Uterus (tissue), 4 donors: ENCODE results near the gene SLFN5. TPM values are rescaled to one million over a fixed set of nuclear protein-coding genes. Genes with fewer than 3 reads are reported as not detected.

ENCODE experiments used
- DNase-seq, 2 donors: peaks; one replicate each; pipeline ENCODE4 v3.0.0-alpha.2; 2019 to 2020
- H3K27ac ChIP-seq, 2 donors: fragments of 200-600 bp; sonication (generic); 1 replicate in 1 of 2; 2 replicates in 1 of 2; pipeline ENCODE4 v1.5.1; 2016 to 2018
- H3K27me3 ChIP-seq, 2 donors: fragments of 200-600 bp; sonication (generic); one replicate each; pipeline ENCODE4 v1.5.1; 2018 to 2019; ENCODE audit warnings: control low read depth in 1 of 2
- H3K36me3 ChIP-seq, 2 donors: fragments of 200-600 bp; sonication (generic); one replicate each; pipeline ENCODE4 v1.5.1; 2019; ENCODE audit warnings: control low read depth in 1 of 2
- H3K4me1 ChIP-seq, 2 donors: fragments of 200-600 bp; sonication (generic); one replicate each; pipeline ENCODE4 v1.5.1; 2018 to 2019; ENCODE audit warnings: control low read depth in 1 of 2
- H3K4me3 ChIP-seq, 2 donors: fragments of 200-600 bp; sonication (generic); 1 replicate in 1 of 2; 2 replicates in 1 of 2; pipeline ENCODE4 v1.5.1; 2018 to 2019; ENCODE audit warnings: mild to moderate bottlenecking in 1 of 2
- H3K9me3 ChIP-seq, 2 donors: fragments of 200-600 bp; sonication (generic); one replicate each; pipeline ENCODE4 v1.5.1; 2019; ENCODE audit warnings: control low read depth in 1 of 2
- CTCF ChIP-seq, 4 experiments: fragments of 200-600 bp in 2 of 4; fragments of 450-650 bp in 2 of 4; sonication (generic) in 2 of 4; IDR thresholded peaks; one replicate each; pipeline ENCODE4 v1.5.1; 2016 to 2019; ENCODE audit warnings: antibody characterized with exemption in 4 of 4, mild to moderate bottlenecking in 2 of 4, moderate library complexity in 1 of 4
- POLR2A ChIP-seq, 2 donors: fragments of 450-650 bp; IDR thresholded peaks; one replicate each; pipeline ENCODE4 v1.6.1; 2016; ENCODE audit warnings: antibody characterized with exemption in 2 of 2, mild to moderate bottlenecking in 1 of 2, moderate library complexity in 1 of 2
- intact Hi-C: fragments of 100-400 bp; cut with DNase I; formaldehyde crosslinking; loops from one replicate; pipeline ENCODE4 v1.15.1; 2023; ENCODE audit warnings: low total_unique reads
- total RNA-seq, 4 donors: library from RNA; depleted of rRNA in 3 of 4; stranded (reverse); fragments of >200 nt in 3 of 4; gene quantifications; one replicate each; pipeline versions ENCODE4 v1.1.0 to v1.2.4, GENCODE V29; 2014 to 2023
- donor health status: DM: yes; HTN: yes; CAD: no.

Gene SLFN5
- total RNA-seq, 4 donors from 2014 or later = 13.8 to 51.5 (median 32.2) TPM

DNA sequence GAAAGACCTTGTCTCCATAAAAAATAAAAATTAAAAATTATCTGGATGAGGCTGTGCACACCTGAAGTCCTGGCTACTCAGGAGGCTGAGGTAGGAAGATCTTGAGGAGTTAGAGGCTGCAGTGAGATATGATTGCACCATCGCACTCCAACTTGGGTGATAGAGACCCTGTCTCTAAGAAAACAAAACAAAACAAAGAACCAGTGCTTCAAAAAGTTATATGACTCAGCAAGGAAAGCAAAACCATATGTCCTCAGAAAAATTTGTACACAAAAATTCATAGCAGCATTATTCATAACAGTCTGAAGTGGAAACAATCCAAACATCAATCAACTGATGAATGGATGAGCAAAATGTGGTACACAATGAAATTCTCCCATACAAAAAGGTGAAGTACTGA, 48.9 kb downstream of the SLFN5 start:
- intact Hi-C loops = no loop called here
- DNase-seq = no peak
- no peak overlapping the region for H3K4me3 ChIP-seq
- H3K27ac ChIP-seq = no peak overlapping the region
- H3K27me3 ChIP-seq = no peaks in the 10 kb centered on the region
- no peak for TF ChIP-seq POLR2A (IDR thresholded peaks at IDR 0.05)
- no peak for TF ChIP-seq CTCF (IDR thresholded peaks at IDR 0.05)
- H3K9me3 ChIP-seq = no peaks in the 10 kb centered on the region
- no peaks in the 10 kb centered on the region for H3K36me3 ChIP-seq
- H3K4me1 ChIP-seq = no peaks in the 10 kb centered on the region

DNA sequence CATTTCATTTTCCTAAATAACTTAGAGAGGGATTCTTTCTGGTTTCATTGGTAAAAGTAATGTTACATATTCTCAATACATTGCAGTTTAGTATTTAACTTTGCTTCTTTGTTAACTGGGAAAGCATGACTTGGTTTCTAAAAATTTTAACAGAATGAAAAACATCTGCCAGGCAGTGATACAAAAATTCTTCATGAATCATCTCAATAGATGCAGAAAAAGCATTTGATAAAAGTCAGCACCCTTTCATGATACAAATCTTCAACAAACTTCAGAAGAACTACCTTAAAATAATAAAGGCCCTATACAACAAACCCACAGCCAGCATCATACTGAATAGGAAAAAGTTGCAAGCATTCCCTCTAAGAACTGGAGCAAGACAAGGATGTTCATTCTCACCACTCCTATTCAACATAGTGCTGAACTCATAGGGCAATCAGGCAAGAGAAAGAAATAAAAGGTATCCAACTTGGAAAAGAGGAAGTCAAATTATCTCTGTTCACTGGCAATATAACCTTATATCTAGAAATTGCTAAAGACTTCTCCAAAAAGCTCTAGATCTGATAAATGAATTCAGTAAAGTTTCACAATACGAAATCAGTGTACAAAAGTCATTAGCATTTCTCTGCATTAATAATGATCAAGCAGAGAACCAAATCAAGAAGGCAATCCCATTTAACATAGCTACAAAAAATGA, 50.4 kb downstream of the SLFN5 start:
- DNase-seq = no peak
- intact Hi-C loops = no loop called here
- no peak for TF ChIP-seq CTCF (IDR thresholded peaks at IDR 0.05)
- TF ChIP-seq POLR2A (IDR thresholded peaks at IDR 0.05) = no peak
- Histone ChIP-seq H3K36me3 (no peaks in the 10 kb centered on the region), H3K4me3 (no peak overlapping the region), H3K27ac (no peak overlapping the region), H3K27me3 (no peaks in the 10 kb centered on the region), H3K4me1 (no peaks in the 10 kb centered on the region), H3K9me3 (no peaks in the 10 kb centered on the region)

- no peaks in the 10 kb centered on the region for H3K4me1 ChIP-seq
- no peaks in the 10 kb centered on the region for H3K36me3 ChIP-seq
- no peak overlapping the region for H3K4me3 ChIP-seq
- H3K27ac ChIP-seq = no peak overlapping the region
- no peak for DNase-seq
- no peaks in the 10 kb centered on the region for H3K27me3 ChIP-seq
- intact Hi-C loops = no loop called here
- no peaks in the 10 kb centered on the region for H3K9me3 ChIP-seq
- no peak for TF ChIP-seq CTCF (IDR thresholded peaks at IDR 0.05)
- no peak for TF ChIP-seq POLR2A (IDR thresholded peaks at IDR 0.05)
Observed at GRCh38 chr17:35294756-35295155, 51.9 kb downstream of the SLFN5 start.

GRCh38 chr17:35295686-35296085, 52.8 kb downstream of the SLFN5 start:
- no peak for DNase-seq
- Histone ChIP-seq H3K4me3 (no peak overlapping the region), H3K27me3 (no peaks in the 10 kb centered on the region), H3K4me1 (no peaks in the 10 kb centered on the region), H3K9me3 (no peaks in the 10 kb centered on the region), H3K27ac (no peak overlapping the region), H3K36me3 (no peaks in the 10 kb centered on the region)
- no peak for TF ChIP-seq POLR2A (IDR thresholded peaks at IDR 0.05)
- TF ChIP-seq CTCF (IDR thresholded peaks at IDR 0.05) = no peak
- intact Hi-C loops = no loop called here

DNA sequence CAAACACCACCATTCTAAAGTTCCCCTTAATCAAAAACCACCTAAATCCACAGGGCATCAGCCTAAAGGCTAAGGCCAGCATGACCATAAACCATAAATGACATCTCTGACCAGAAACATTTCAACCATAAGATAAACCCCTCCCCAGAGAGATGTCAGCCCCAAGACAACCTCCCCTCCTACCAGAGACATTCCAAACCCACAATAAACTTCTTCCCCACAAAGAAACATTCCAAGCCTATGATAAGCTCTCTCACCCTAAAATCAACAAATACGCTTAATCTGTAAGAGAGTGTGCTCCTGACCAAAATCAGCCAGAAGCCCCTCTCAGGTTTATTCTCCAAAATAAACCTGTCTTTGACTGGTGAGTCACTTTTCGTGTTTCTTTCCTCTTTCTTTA, 54.8 kb downstream of the SLFN5 start:
- Histone ChIP-seq H3K27me3 (no peaks in the 10 kb centered on the region), H3K27ac (no peak overlapping the region), H3K4me1 (no peaks in the 10 kb centered on the region), H3K9me3 (no peaks in the 10 kb centered on the region), H3K36me3 (no peaks in the 10 kb centered on the region), H3K4me3 (no peak overlapping the region)
- no peak for DNase-seq
- no peak for TF ChIP-seq CTCF (IDR thresholded peaks at IDR 0.05)
- no peak for TF ChIP-seq POLR2A (IDR thresholded peaks at IDR 0.05)
- intact Hi-C loops = no loop called here
